Adrenal gland (tissue), 5 donors: ENCODE data around the gene ANKRD53.
"Not testable (repeated sequence)": the region's sequence is repeated elsewhere in the genome, so short reads cannot be mapped to it uniquely, and the experiment has no call there.

Source experiments
- POLR2A ChIP-seq, 2 donors: fragments of 450-650 bp; IDR thresholded peaks; one replicate each; pipeline ENCODE4 v1.6.1; 2017; ENCODE audit warnings: antibody characterized with exemption in 2 of 2, mild to moderate bottlenecking in 2 of 2, moderate library complexity in 1 of 2
- TF ChIP-seq, protein P1 (sequence below), 6 experiments: fragments of 450-650 bp in 4 of 6; fragments of 200-600 bp in 2 of 6; sonication (generic) in 1 of 6; IDR thresholded peaks; 1 replicate in 5 of 6; 2 replicates in 1 of 6; pipeline versions ENCODE4 v1.5.1 to v1.8.0; 2016 to 2021; ENCODE audit warnings: antibody characterized with exemption in 6 of 6, mild to moderate bottlenecking in 2 of 6, moderate library complexity in 1 of 6
- donor health status: DM: no; HTN: no; CAD: no.

DNA sequence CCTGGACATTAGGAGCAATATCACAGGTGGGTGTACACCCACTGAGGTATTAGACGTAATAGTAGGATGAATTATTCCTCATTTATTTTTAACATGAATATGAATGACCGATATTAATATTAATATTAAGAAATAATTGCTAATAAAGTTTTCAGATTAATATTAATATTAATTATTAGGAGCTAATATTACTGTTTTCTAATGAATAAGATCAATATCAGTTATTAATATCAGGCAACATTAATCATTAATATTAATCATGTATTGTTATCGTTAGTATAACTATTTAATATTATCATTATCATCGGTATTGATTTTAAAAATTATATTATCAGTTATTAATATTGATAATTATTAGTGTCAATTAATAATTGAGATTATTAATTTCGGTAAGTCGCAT, 41.6 kb downstream of the ANKRD53 start:
- TF ChIP-seq, protein P1, sequence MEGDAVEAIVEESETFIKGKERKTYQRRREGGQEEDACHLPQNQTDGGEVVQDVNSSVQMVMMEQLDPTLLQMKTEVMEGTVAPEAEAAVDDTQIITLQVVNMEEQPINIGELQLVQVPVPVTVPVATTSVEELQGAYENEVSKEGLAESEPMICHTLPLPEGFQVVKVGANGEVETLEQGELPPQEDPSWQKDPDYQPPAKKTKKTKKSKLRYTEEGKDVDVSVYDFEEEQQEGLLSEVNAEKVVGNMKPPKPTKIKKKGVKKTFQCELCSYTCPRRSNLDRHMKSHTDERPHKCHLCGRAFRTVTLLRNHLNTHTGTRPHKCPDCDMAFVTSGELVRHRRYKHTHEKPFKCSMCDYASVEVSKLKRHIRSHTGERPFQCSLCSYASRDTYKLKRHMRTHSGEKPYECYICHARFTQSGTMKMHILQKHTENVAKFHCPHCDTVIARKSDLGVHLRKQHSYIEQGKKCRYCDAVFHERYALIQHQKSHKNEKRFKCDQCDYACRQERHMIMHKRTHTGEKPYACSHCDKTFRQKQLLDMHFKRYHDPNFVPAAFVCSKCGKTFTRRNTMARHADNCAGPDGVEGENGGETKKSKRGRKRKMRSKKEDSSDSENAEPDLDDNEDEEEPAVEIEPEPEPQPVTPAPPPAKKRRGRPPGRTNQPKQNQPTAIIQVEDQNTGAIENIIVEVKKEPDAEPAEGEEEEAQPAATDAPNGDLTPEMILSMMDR (IDR thresholded peaks at IDR 0.05) = not testable (repeated sequence)
- TF ChIP-seq POLR2A (IDR thresholded peaks at IDR 0.05) = not testable (repeated sequence)
